NCI-H2029 (cell line): Measurements from ENCODE around the gene DALRD3.
"Not testable (repeated sequence)": the region's sequence is repeated elsewhere in the genome, so short reads cannot be mapped to it uniquely, and the experiment has no call there.

ENCODE experiments used
- DNase-seq: peaks from one replicate; lab custom pipeline; 2025; lab: John Stamatoyannopoulos, UW

DALRD3 gene

DNA sequence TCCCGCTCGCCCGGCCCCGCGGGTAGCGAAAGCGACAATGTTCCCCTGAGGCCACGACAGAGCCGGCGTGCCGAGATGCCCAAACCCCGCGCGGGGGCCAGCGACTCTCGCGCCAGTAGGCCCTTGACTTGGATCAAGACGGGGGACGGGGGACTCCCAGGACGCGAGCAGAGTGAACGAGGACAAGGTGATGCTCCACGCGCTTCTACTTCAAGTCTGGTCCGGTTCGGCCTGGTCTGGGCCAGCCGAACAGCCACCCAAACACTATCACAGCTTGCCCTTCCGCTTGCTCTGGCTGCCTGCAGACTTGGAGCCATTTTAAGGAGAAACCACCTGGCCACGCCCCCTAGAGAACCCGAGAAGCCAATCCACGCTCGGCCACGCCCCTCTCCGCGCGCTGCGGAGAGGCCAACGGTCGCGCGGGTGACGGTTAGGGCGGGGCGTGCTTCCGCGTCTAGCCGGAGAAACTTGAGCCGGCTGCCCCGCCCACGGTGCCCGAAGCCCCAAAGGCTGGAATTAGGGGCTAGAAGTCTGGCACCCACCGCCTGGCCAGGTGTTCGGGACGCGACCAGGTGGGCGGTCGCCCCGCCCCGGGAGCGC is 2.9 kb upstream of the DALRD3 start:
- DNase-seq: peak; percentile 98

DNA sequence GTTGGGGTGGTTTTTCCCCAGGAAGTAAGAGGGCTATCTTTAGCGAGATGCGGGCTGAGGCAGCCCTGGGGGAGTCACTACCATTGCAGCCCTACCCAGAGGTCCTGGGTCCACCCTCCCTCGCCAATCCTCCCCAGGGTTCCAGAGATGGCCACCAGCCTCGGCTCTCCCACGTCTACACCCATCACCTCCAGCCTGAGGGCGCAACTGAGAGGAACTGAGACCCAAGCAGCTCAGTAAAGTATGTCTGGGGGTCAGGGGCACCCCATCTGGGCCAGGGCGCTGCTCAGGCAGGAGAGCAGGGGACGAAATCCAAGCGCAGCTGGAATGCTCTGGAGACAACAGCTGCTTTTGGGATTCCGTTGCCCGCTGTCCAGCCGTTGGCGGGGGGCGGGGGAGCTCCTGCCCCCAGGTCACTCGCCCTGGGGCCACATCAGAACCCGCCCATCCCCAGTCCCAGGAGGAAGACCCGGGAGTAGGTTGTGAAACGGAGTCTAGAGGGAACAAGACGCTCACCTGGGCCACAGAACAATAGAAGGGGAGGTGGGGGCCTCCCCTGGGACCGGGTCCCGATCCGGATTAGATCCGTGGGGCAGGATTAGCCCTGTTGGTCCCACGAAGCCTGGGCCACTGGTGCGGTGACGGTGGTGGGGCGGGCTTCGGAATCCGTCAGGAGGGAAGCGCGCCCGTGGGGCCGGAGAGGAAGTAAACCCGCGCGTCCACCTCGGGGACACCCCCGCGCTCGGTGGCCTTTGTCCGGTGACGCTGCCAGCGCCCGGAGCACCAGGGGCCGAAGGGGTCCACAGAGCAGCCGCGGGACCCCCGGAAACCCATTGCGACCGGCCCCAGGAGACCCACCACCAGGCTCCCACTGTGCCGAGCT is 2.2 kb upstream of the DALRD3 start:
- no peak for DNase-seq

DNA sequence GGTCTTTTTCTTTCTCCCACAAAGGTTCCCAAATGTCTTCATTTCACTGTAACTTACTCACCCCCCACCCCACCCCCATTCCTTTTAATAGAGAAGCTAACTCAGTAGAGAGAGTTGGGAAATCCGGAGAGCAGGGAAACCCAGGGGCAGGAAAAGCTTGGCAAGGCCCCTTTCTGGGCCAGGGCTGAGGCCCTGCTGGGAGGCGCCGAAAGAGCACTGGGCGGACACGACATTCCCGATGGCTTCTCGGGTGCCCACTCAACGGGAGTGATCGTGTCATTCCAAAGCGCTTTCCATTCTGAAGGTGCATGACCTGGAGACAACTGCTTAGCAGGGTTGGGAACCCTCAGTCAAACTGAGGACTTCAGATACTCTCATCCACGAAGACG is 1.6 kb upstream of the DALRD3 start:
- no peak for DNase-seq

DNA sequence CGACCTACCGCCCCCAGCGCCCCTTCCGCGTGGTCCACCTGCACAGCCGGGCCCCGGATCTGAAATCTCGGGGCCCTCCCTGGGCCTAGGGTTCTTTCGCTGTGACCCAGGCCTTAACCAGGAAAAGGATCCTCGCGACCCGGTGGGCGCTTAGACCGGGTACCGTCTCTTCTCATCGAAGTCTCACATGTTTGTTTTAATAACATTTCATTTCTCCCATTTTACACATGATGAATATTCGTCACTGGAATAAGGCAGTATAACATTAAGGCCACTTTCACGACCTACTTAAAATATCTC is 277 bp upstream of the DALRD3 start:
- DNase-seq: no peak

DNA sequence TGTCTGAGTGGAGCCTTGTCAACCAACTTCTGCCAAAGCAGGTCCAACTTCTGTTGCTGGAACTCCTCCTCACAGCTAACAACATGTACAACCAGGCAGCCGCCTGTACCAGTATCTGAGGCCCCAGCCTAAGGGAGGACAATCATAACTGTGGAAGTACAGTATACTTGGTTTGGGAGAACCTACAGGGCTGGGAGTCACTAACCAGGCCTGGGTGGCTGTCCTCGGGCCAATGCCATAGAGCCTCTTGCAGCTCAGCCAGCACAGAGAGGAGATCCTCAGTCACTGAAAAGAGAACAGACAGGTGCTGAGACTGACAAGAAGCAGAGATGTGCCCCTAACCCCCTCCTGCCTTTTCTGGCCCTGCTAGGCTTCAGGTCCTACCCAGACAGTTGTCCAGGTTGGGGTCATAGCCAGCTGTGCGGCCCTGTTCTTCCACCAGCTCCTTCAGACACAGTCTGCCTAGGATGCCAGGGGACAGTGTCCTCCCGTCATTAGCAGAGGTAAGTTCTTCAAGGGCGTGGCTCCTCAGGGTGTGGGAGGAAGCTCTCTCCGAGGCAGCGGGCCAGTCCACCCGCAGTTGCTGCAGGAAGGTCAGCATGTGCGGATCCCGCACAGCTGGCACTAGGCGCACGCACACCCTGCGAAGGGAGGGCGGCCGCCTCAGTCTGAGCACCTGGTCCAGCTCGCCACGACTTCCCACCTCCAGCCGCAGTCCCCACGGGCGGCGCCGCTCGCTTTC is 980 bp downstream of the DALRD3 start:
- DNase-seq: no peak

DNA sequence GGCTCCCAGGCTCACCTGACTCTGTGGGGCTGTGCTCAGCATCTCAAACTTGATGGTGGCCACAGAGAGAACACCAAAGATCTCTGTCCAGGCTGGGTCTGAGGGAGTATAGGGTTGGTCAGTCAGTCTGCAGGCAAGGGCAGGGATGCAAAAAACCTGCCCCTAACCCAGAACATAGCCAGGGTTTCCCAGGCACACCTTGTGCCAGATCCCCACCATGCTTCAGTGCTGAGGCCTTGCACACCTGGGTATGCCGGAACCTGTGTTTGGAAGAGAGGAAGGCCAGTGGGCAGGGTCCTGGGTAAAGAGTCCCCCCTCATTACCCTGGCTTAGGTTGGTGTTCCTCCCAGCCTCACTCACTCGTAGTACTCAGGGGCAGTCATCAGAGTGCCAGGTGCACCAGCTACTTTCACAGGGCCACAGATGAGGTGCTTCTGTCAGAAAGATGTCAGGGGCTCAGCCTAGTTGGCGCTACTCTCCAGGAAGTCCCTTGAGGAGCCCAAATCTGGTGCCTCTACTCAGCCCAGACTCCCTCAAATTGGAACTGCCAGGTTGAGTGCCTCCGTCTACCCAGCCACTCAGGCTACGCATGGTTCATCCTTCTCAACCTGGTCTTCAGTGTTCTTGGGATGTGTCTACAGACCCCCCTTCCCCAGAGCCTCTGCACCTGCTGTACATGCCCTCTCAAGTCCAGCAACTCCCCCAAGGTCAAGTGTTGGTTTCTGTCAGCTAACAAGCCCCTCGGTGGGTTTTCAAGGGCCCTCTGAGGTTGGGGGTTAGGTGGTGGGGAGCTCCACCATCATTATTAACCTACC is 1.8 kb downstream of the DALRD3 start:
- no peak for DNase-seq

DNA sequence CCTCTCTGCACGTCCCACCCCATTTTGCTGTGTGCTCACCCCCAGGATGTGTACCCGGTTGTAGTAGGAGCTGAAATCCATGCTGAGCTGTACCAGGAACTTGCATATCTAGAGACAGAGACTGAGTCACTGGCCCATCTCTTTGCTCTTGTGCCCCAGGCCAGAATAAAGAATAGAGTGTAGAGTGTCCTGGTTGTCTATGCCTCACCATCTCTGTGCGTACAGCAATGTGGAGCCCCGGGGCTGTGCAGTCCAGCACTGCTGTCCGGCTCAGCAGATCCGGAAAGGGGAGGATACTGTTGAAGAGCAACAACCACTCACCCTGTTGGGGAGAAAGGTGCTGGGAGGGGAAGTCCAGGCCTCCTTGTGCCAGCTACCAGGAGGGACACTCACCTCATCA is 2.6 kb downstream of the DALRD3 start:
- no peak for DNase-seq

DNA sequence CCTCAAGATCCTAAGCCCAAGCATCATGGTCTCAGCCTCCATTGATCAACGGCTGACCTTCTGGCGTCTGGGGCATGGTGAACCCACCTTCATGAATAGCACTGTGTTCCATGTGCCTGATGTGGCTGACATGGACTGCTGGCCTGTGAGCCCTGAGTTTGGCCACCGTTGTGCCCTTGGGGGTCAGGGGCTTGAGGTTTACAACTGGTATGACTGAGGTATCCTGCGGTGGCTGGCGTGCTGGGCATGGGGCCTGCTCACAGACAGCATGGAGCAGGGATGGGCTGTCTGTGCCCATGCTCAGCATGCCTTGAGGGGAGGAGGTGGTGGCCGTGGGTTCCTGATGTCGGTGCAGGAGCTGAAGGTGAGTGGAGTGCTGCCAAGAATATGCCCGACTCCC is 3.3 kb downstream of the DALRD3 start:
- no peak for DNase-seq

DNA sequence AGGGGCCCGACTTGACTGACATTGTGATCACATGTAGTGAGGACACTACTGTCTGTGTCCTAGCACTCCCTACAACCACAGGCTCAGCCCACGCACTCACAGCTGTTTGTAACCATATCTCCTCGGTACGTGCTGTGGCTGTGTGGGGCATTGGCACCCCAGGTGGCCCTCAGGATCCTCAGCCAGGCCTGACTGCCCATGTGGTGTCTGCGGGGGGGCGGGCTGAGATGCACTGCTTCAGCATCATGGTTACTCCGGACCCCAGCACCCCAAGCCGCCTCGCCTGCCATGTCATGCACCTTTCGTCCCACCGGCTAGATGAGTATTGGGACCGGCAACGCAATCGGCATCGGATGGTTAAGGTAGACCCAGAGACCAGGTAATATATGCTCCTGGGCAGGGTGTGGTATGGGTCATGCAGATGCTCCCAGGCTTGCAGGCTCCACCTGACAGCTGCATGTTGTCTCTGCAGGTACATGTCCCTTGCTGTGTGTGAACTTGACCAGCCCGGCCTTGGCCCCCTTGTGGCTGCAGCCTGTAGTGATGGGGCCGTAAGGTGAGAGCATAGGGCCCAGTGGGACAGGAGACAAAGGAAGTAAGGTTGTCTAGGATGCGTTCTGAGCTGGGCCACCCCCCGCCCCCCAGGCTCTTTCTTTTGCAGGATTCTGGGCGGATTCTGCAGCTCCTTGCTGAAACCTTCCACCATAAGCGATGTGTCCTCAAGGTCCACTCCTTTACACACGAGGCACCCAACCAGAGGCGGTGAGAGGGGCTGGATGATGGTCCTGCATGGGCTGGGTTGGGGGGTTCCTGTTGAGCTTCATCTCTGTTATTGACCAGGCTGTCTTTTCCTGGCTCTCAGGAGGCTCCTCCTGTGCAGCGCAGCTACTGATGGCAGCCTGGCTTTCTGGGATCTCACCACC is 4.4 kb downstream of the DALRD3 start:
- peak; percentile 10 for DNase-seq

DNA sequence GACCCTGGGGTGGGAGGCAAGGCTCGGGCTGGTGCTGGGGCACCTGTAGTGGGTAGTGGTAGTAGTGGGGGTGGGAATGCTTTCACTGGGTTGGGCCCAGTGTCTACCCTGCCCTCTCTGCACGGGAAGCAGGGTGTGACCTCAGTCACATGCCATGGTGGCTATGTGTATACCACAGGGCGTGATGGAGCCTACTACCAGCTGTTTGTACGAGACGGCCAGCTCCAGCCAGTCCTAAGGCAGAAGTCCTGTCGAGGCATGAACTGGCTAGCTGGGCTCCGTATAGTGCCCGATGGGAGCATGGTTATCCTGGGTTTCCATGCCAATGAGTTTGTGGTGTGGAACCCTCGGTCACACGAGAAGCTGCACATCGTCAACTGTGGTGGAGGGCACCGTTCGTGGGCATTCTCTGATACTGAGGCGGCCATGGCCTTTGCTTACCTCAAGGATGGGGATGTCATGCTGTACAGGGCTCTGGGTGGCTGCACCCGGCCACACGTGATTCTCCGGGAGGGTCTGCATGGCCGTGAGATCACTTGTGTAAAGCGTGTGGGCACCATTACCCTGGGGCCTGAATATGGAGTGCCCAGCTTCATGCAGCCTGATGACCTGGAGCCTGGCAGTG is 5.2 kb downstream of the DALRD3 start:
- DNase-seq: no peak

DNA sequence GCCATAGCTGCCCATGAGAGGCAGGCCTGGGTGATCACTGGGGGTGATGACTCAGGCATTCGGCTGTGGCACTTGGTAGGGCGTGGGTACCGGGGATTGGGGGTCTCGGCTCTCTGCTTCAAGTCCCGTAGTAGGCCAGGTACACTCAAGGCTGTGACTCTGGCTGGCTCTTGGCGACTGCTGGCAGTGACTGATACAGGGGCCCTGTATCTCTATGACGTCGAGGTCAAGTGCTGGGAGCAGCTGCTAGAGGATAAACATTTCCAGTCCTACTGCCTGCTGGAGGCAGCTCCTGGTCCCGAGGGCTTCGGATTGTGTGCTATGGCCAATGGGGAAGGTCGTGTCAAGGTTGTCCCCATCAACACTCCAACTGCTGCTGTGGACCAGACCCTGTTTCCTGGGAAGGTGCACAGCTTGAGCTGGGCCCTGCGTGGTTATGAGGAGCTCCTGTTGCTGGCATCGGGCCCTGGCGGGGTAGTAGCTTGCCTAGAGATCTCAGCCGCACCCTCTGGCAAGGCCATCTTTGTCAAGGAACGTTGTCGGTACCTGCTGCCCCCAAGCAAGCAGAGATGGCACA is 5.9 kb downstream of the DALRD3 start:
- DNase-seq: no peak

DNA sequence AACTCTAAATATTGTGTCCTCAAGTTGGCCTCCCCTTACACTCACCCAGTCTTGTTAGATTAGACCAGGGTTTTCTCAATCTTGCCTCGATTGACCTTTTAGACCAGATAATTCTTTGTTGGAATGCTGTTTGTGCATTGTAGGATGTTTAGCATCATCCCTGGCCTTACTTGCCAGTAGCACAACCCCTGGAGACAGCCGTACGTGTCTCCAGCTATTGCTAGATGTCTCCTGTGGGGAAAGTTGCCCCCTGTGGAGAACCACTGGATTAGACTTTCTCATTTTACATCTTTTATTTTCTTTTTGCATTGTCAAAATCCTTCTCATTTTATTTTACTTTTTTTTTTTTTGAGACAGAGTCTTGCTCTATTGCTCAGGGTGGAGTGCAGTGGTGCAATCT is 9.0 kb downstream of the DALRD3 start:
- no peak for DNase-seq

DNA sequence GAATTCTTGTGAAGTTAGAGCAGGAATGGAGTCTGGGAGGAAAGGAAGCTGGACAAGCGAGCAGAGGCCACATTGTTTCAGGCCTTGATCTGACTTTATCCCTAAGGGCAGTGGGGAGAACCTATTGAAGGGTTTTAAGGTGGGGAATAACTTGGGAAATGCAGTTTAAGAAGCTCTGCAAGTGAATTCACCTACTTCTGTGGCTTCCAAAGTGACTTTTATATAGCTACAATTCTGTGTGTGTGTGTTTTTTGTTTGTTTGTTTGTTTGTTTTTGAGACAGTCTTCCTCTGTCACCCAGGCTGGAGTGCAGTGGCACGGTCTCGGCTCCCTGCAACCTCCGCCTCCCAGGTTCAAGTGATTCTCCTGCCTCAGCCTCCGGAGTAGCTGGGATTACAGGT is 9.8 kb downstream of the DALRD3 start:
- DNase-seq: not testable (repeated sequence)

DNA sequence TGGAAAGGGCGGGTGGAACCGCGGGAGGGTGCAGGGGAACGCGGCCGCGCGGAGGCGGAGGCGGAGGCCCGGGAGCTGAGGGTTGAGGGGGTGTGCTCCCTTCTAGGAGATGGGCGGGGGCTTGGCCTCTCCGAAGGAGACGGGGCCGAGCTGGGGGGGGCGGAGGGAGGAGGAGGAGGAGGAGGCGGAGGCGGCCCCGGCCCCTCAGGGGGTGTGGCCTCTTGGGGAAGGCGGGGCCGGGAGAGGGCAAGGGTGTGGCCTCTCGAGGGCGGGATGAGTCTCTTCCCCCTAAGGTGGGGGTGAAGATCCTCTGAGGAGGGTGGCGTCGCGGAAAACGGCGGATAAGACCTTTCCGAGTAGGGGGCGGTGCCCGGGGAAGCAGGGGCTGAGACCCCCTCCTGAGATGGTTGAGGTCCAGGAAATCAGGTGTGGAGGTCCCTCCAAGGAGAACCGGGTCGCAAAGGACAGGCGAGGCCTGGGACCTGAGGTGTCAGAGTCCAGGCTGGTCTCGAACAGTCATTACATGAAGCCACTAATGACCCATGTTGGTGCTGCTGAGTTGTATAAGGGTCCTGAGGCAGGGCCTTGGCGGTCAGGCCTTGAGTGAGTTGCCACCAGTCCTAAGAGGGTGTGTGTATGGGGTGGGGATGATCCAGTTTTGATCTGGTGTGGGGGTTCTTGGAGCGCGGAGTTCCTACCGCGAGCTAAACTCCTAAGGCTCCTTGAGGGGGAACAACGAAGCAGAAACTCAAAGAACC is 10.4 kb downstream of the DALRD3 start:
- peak; percentile 77 for DNase-seq

DNA sequence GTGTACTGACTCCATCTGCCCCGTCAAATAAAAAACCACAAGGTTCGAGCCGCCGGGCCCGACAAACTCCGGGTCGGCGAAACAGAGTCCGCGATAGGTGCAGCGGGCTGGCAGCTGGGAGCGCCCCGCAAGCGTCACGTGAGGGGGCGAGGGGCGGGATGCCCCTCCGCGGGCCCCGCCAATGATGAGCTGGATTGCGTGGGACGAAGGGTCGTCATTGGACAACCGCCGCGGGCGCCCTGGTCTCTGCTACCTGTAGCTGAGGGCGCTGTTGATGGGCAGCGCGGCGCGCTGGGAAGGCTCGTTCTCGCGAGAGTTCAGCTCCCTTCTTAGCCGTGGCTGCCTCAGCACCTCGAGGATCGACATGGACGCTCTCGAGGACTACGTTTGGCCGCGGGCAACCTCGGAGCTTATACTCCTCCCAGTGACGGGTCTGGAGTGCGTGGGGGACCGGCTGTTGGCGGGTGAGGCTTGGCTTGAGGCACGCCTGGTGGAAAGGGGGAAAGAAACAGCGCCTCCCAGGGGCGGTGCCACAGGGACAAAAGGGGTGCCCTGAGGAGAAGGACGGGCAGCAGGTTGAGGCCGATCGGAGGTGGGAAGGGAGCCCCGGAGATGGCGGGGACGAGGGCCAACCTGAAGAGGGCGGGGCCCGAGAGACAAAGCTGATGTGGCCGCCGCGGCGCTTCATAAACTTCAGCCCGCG is 11.2 kb downstream of the DALRD3 start, which contains the start of gene WDR6:
Gene WDR6 (plus strand): TSS at position 324 of the 703 bp plus-strand sequence. CDS start 41 bp downstream, at position 365.
- peak; percentile 92 for DNase-seq

DNA sequence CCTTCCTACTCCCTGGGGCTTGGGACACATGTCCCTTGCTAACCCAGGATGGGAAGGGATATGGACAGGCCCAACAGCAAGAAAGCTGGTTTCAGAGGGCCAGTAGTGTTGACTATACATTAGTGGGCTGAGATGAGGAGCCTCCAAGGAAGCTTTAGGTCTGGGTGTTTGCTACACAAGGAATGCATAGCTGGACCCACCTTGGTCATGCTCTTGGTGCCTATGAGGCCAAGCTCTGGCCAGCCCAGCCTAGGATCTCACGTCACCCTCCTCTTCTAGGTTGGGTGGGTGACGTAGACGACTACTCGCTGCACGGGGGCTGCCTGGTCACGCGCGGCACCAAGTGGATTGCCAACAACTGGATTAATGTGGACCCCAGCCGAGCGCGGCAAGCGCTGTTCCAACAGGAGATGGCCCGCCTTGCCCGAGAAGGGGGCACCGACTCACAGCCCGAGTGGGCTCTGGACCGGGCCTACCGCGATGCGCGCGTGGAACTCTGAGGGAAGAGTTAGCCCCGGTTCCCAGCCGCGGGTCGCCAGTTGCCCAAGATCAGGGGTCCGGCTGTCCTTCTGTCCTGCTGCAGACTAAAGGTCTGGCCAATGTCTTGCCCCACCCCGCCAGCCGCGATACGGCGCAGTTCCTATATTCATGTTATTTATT is 11.8 kb downstream of the DALRD3 start:
- no peak for DNase-seq

DNA sequence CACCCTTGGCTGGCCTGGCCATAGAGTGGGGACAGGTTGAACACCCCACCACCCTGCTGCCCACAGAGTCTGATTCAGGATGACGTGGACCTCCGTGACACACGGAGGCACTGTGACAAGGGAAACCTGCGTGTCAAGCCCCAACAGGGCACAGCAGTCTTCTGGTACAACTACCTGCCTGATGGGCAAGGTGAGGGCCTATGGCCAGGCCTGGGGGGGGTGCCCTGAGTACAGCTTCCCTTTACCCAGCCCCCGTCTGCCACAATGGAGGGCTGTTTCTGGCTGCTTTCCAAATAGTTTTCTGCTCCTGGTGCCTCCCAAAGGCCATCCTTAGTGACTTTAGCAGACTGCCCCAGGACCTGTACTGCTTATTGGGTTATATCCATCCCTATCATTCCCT is 12.4 kb downstream of the DALRD3 start:
- DNase-seq: no peak

DNA sequence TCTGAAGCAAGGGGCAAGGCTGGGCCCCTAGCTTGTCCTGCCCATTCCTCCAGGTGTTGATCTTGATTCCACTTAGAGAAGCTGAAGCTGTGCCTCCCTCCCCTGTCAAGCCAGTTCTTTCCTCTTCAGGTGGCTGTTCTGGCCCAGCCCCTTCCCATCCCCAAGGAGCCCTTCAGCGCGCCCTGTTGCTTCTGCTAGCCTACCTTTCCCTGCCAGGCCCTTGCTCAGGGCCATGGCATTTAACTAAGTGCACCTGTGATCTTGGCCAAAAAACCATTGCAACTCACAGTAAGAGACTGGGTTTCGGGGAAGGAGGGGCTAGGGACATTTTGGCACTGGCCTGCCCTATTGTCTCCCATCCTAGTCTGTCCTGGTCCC is 13.1 kb downstream of the DALRD3 start:
- DNase-seq: no peak
